ENCODE data around the gene CCDC148. TPM values are rescaled to one million over a fixed set of nuclear protein-coding genes. Genes with fewer than 3 reads are reported as not detected.

CCDC148 gene
- total and polyA plus RNA-seq, 4 donors, result 0.02 to 0.42 (median 0.31) TPM

DNA sequence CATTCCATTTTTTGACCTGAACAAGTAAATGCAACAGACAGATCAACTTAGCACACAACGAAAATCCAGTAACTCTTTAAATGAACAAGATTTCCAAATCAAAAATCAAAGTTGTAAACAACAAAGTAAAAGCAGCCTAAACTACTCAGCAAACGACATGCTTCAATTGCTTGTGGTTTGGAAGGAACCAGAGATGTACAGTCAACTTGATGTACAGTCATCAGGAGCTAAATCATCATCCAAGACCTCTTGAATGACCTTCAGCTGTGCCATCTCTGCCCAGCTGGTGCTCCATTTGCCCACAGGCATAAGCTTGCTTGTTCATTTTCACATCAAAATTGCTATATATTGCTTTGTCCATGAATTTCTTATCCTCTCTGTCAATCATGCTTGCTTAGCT, 245.1 kb downstream of the CCDC148 start:
- Histone ChIP-seq H3K9me3 (ENCODE audit: control insufficient read depth in 4 of 4, low read length in 3 of 4) (no peaks in the 10 kb centered on the region), H3K4me1 (ENCODE audit: control insufficient read depth in 4 of 4, insufficient read depth in 4 of 4, low read length in 3 of 4) (no peaks in the 10 kb centered on the region), H3K27ac (ENCODE audit: low read depth in 1 of 2, low read length in 2 of 2) (no peak overlapping the region), H3K9ac (ENCODE audit: low read depth in 1 of 2, low read length in 2 of 2) (no peak overlapping the region), H3K27me3 (ENCODE audit: control insufficient read depth in 4 of 4, insufficient read depth in 4 of 4, low read length in 3 of 4) (no peaks in the 10 kb centered on the region), H3K36me3 (ENCODE audit: control insufficient read depth in 4 of 4, insufficient read depth in 3 of 4, low read depth in 1 of 4, low read length in 3 of 4) (no peaks in the 10 kb centered on the region), H3K4me3 (ENCODE audit: low read depth in 1 of 3, low read length in 3 of 3) (no peak overlapping the region)
- DNase-seq (ENCODE audit: low spot score), result no peak
- TF ChIP-seq TAF1 (conservative IDR thresholded peaks at IDR 0.05), result no peak
- TF ChIP-seq JUND (IDR thresholded peaks at IDR 0.05), result no peak
- TF ChIP-seq RXRA (IDR thresholded peaks at IDR 0.05), result no peak
- TF ChIP-seq ZBTB33 (IDR thresholded peaks at IDR 0.05), result no peak
- no peak for TF ChIP-seq FOXA1 (IDR thresholded peaks at IDR 0.05)
- no peak for TF ChIP-seq FOXA2 (IDR thresholded peaks at IDR 0.05)
- TF ChIP-seq, protein P1, sequence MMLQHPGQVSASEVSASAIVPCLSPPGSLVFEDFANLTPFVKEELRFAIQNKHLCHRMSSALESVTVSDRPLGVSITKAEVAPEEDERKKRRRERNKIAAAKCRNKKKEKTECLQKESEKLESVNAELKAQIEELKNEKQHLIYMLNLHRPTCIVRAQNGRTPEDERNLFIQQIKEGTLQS (IDR thresholded peaks at IDR 0.05), result no peak
- TF ChIP-seq RAD21 (IDR thresholded peaks at IDR 0.05), result no peak
- TF ChIP-seq EGR1 (IDR thresholded peaks at IDR 0.05; ENCODE audit: low read depth in 2 of 2), result no peak
- TF ChIP-seq NR2F2 (IDR thresholded peaks at IDR 0.05), result no peak
- TF ChIP-seq CTCF (IDR thresholded peaks at IDR 0.05; ENCODE audit: low read depth, low read length, missing input control), result no peak
- TF ChIP-seq, protein P2, sequence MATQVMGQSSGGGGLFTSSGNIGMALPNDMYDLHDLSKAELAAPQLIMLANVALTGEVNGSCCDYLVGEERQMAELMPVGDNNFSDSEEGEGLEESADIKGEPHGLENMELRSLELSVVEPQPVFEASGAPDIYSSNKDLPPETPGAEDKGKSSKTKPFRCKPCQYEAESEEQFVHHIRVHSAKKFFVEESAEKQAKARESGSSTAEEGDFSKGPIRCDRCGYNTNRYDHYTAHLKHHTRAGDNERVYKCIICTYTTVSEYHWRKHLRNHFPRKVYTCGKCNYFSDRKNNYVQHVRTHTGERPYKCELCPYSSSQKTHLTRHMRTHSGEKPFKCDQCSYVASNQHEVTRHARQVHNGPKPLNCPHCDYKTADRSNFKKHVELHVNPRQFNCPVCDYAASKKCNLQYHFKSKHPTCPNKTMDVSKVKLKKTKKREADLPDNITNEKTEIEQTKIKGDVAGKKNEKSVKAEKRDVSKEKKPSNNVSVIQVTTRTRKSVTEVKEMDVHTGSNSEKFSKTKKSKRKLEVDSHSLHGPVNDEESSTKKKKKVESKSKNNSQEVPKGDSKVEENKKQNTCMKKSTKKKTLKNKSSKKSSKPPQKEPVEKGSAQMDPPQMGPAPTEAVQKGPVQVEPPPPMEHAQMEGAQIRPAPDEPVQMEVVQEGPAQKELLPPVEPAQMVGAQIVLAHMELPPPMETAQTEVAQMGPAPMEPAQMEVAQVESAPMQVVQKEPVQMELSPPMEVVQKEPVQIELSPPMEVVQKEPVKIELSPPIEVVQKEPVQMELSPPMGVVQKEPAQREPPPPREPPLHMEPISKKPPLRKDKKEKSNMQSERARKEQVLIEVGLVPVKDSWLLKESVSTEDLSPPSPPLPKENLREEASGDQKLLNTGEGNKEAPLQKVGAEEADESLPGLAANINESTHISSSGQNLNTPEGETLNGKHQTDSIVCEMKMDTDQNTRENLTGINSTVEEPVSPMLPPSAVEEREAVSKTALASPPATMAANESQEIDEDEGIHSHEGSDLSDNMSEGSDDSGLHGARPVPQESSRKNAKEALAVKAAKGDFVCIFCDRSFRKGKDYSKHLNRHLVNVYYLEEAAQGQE (IDR thresholded peaks at IDR 0.05), result no peak
- no peak for TF ChIP-seq HNF4A (conservative IDR thresholded peaks at IDR 0.05)
- no peak for TF ChIP-seq MAX (IDR thresholded peaks at IDR 0.05)
- TF ChIP-seq YY1 (IDR thresholded peaks at IDR 0.05), result no peak
- TF ChIP-seq HNF4G (IDR thresholded peaks at IDR 0.05), result no peak
- 71% methylated on average over 2 of the region's 2 CpGs for WGBS

- Histone ChIP-seq H3K4me1 (ENCODE audit: control insufficient read depth in 4 of 4, insufficient read depth in 4 of 4, low read length in 3 of 4) (no peaks in the 10 kb centered on the region), H3K36me3 (ENCODE audit: control insufficient read depth in 4 of 4, insufficient read depth in 3 of 4, low read depth in 1 of 4, low read length in 3 of 4) (no peaks in the 10 kb centered on the region), H3K9ac (ENCODE audit: low read depth in 1 of 2, low read length in 2 of 2) (no peak overlapping the region), H3K9me3 (ENCODE audit: control insufficient read depth in 4 of 4, low read length in 3 of 4) (no peaks in the 10 kb centered on the region), H3K27me3 (ENCODE audit: control insufficient read depth in 4 of 4, insufficient read depth in 4 of 4, low read length in 3 of 4) (no peaks in the 10 kb centered on the region), H3K27ac (ENCODE audit: low read depth in 1 of 2, low read length in 2 of 2) (no peak overlapping the region), H3K4me3 (ENCODE audit: low read depth in 1 of 3, low read length in 3 of 3) (no peak overlapping the region)
- TF ChIP-seq, protein P1 (IDR thresholded peaks at IDR 0.05), result no peak
- TF ChIP-seq EGR1 (IDR thresholded peaks at IDR 0.05; ENCODE audit: low read depth in 2 of 2) (no peak), HNF4G (IDR thresholded peaks at IDR 0.05) (no peak), RAD21 (IDR thresholded peaks at IDR 0.05) (no peak), JUND (IDR thresholded peaks at IDR 0.05) (no peak)
- no peak for DNase-seq (ENCODE audit: low spot score)
- 100% methylated on average over 1 of the region's 1 CpG for WGBS
Observed at GRCh38 chr2:158207354-158207753, 249.2 kb downstream of the CCDC148 start.
